Measurements from ENCODE around the gene IKZF2.

Gene IKZF2

DNA sequence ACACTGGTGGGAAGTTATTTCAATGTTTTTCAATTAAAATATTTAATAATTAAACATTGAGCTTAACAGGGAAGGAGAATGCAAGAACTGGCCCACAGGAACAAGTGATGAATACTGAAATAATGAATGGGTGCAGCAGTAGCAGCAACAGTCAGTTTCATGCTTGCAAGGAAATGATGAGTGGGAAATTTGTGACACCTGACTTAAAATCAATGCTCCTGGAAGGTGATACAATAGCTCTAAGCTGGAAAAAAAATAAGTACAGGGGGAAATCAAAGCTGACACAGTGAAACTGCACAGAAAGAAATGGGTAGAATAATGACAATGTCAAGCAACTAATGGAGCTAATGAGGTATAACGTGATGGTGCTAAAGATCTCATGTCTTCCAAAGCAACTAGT lies 184.5 kb downstream of the IKZF2 start:
- TF ChIP-seq, protein P1, sequence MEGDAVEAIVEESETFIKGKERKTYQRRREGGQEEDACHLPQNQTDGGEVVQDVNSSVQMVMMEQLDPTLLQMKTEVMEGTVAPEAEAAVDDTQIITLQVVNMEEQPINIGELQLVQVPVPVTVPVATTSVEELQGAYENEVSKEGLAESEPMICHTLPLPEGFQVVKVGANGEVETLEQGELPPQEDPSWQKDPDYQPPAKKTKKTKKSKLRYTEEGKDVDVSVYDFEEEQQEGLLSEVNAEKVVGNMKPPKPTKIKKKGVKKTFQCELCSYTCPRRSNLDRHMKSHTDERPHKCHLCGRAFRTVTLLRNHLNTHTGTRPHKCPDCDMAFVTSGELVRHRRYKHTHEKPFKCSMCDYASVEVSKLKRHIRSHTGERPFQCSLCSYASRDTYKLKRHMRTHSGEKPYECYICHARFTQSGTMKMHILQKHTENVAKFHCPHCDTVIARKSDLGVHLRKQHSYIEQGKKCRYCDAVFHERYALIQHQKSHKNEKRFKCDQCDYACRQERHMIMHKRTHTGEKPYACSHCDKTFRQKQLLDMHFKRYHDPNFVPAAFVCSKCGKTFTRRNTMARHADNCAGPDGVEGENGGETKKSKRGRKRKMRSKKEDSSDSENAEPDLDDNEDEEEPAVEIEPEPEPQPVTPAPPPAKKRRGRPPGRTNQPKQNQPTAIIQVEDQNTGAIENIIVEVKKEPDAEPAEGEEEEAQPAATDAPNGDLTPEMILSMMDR (IDR thresholded peaks at IDR 0.05): no peak
- Histone ChIP-seq H3K36me3 (no peaks in the 10 kb centered on the region), H3K9me3 (no peaks in the 10 kb centered on the region), H3K27ac (no peak overlapping the region), H3K27me3 (no peaks in the 10 kb centered on the region), H3K4me3 (no peak overlapping the region), H3K4me1 (no peaks in the 10 kb centered on the region)
- intact Hi-C loops (cut with DNase I; ENCODE audit: low total_unique reads): no loop called here
- DNase-seq: no peak

GRCh38 chr2:212962691-212963090 lies 188.7 kb downstream of the IKZF2 start:
- H3K4me1 ChIP-seq: peaks cover 0 to 9% (median 5%) of the 10 kb centered on the region in 4 donors
- H3K27me3 ChIP-seq: no peaks in the 10 kb centered on the region
- no peak overlapping the region for H3K27ac ChIP-seq
- no peak for DNase-seq
- TF ChIP-seq, protein P1 (IDR thresholded peaks at IDR 0.05): no peak
- intact Hi-C loops (cut with DNase I; ENCODE audit: low total_unique reads): no loop called here
- no peaks in the 10 kb centered on the region for H3K36me3 ChIP-seq
- no peak overlapping the region for H3K4me3 ChIP-seq
- H3K9me3 ChIP-seq: no peaks in the 10 kb centered on the region

- no peaks in the 10 kb centered on the region for H3K9me3 ChIP-seq
- H3K4me1 ChIP-seq: peaks cover 0 to 22% (median 19%) of the 10 kb centered on the region in 4 donors
- no peaks in the 10 kb centered on the region for H3K27me3 ChIP-seq
- DNase-seq: no peak
- TF ChIP-seq, protein P1 (IDR thresholded peaks at IDR 0.05): no peak
- no peak overlapping the region for H3K4me3 ChIP-seq
- intact Hi-C loops (cut with DNase I; ENCODE audit: low total_unique reads): no loop called here
- H3K27ac ChIP-seq: no peak overlapping the region
- H3K36me3 ChIP-seq: no peaks in the 10 kb centered on the region
These were observed 190.2 kb downstream of the IKZF2 start for GRCh38 chr2:212961255-212961654.

GRCh38 chr2:212960336-212960735 lies 191.1 kb downstream of the IKZF2 start:
- intact Hi-C loops (cut with DNase I; ENCODE audit: low total_unique reads): no loop called here
- Histone ChIP-seq H3K27me3 (no peaks in the 10 kb centered on the region), H3K36me3 (no peaks in the 10 kb centered on the region), H3K4me3 (no peak overlapping the region), H3K27ac (no peak overlapping the region), H3K9me3 (no peaks in the 10 kb centered on the region), H3K4me1 (peaks cover 0 to 25% (median 23%) of the 10 kb centered on the region in 4 donors)
- TF ChIP-seq, protein P1 (IDR thresholded peaks at IDR 0.05): no peak
- DNase-seq: no peak

- Histone ChIP-seq H3K27ac (peak overlapping the region in 1 of 2 donors; percentile 15), H3K9me3 (no peaks in the 10 kb centered on the region), H3K4me3 (no peak overlapping the region), H3K27me3 (no peaks in the 10 kb centered on the region), H3K36me3 (no peaks in the 10 kb centered on the region), H3K4me1 (peaks cover 0 to 25% (median 23%) of the 10 kb centered on the region in 4 donors)
- no peak for DNase-seq
- TF ChIP-seq, protein P1 (IDR thresholded peaks at IDR 0.05): no peak
- intact Hi-C loops (cut with DNase I; ENCODE audit: low total_unique reads): no loop called here
These were observed 191.8 kb downstream of the IKZF2 start for GRCh38 chr2:212959471-212960117.

All from tibial artery (tissue), 4 donors.